Peyer's patch (tissue), 4 donors: ENCODE results near the gene PLEKHA3.

Experiments used
- POLR2A ChIP-seq, 2 donors: fragments of 450-650 bp; IDR thresholded peaks; one replicate each; pipeline ENCODE4 v1.5.1; 2017; ENCODE audit warnings: antibody characterized with exemption in 2 of 2, mild to moderate bottlenecking in 2 of 2, moderate library complexity in 2 of 2
- TF ChIP-seq, protein P1 (sequence below), 6 experiments: fragments of 450-650 bp in 4 of 6; fragments of 200-600 bp in 2 of 6; sonication (generic) in 1 of 6; IDR thresholded peaks; one replicate each; pipeline ENCODE4 v1.5.1; 2017 to 2019; ENCODE audit warnings: antibody characterized with exemption in 6 of 6, mild to moderate bottlenecking in 3 of 6, moderate library complexity in 1 of 6

DNA sequence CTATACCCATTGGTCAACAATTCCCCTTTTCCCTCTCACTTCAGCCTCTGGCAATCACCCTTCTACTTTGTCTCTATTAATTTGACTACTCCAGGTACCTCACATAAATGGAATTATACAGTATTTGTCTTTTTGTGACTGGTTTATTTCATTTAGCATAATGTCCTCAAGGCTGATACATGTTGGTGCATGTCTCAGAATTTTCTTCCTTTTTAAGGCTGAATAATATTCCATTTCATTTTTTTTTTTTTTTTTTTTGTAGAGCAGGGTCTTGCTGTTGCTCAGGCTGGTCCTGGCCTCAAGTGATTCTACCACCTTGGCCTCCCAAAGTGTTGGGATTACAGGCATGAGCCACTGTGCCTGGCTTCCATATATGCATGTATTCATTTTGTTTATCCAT, 3.8 kb upstream of the PLEKHA3 start:
- TF ChIP-seq, protein P1, sequence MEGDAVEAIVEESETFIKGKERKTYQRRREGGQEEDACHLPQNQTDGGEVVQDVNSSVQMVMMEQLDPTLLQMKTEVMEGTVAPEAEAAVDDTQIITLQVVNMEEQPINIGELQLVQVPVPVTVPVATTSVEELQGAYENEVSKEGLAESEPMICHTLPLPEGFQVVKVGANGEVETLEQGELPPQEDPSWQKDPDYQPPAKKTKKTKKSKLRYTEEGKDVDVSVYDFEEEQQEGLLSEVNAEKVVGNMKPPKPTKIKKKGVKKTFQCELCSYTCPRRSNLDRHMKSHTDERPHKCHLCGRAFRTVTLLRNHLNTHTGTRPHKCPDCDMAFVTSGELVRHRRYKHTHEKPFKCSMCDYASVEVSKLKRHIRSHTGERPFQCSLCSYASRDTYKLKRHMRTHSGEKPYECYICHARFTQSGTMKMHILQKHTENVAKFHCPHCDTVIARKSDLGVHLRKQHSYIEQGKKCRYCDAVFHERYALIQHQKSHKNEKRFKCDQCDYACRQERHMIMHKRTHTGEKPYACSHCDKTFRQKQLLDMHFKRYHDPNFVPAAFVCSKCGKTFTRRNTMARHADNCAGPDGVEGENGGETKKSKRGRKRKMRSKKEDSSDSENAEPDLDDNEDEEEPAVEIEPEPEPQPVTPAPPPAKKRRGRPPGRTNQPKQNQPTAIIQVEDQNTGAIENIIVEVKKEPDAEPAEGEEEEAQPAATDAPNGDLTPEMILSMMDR (IDR thresholded peaks at IDR 0.05): no peak
- no peak for TF ChIP-seq POLR2A (IDR thresholded peaks at IDR 0.05)
